Stimulated activated CD8-positive, alpha-beta memory T cell treated with anti-CD3 and anti-CD28 coated beads, Interleukin-4, amount 100 ng/mL, for 24 hours (primary cell): ENCODE measurements around the gene TMEM121B.

Source experiments
- DNase-seq: peaks from one replicate; pipeline ENCODE4 v3.0.0-alpha.2; 2020; ENCODE audit warnings: low read depth

The TMEM121B gene

GRCh38 chr22:17091851-17092250 lies 29.3 kb downstream of the TMEM121B start:
- DNase-seq = no peak

- DNase-seq = no peak
Observed at GRCh38 chr22:17090550-17090949, 30.6 kb downstream of the TMEM121B start.

GRCh38 chr22:17087498-17088131 lies 33.5 kb downstream of the TMEM121B start:
- peak; percentile 20 for DNase-seq

- no peak for DNase-seq
Observed at GRCh38 chr22:17086788-17087497, 34.2 kb downstream of the TMEM121B start.

- DNase-seq = no peak
Observed at GRCh38 chr22:17086296-17086695, 34.9 kb downstream of the TMEM121B start.

- no peak for DNase-seq
Observed at GRCh38 chr22:17085277-17086181, 35.6 kb downstream of the TMEM121B start.

- peak; percentile 86 for DNase-seq
Observed at GRCh38 chr22:17084554-17085276, 36.4 kb downstream of the TMEM121B start, which contains the start of gene IL17RA. TSS of gene IL17RA (plus strand) at chr22:17085000. CDS start at chr22:17085092, 92 bp downstream.

GRCh38 chr22:17083811-17084441 lies 37.2 kb downstream of the TMEM121B start:
- DNase-seq = no peak

GRCh38 chr22:17083255-17083654 lies 37.9 kb downstream of the TMEM121B start:
- DNase-seq = no peak

- no peak for DNase-seq
Observed at GRCh38 chr22:17079572-17079971, 41.6 kb downstream of the TMEM121B start.

- no peak for DNase-seq
Observed at GRCh38 chr22:17077255-17077654, 43.9 kb downstream of the TMEM121B start.

GRCh38 chr22:17074648-17075002 lies 46.5 kb downstream of the TMEM121B start:
- no peak for DNase-seq

- no peak for DNase-seq
Observed at GRCh38 chr22:17072877-17073276, 48.3 kb downstream of the TMEM121B start.
